HG03469 (cell line): ENCODE data around the gene PSMA3.

Experiments
- ATAC-seq: cut with Tn5 transposase; IDR thresholded peaks from one replicate; pipeline ENCODE4 v1.9.1; 2021; ENCODE audit warnings: mild to moderate bottlenecking, moderate library complexity, moderate number of reproducible peaks; ENCODE audit not compliant: unreplicated experiment

The PSMA3 gene

GRCh38 chr14:58298477-58299400, 54.1 kb downstream of the PSMA3 start, which contains the start of gene ARID4A:
ARID4A (plus strand) TSS chr14:58298555; CDS start chr14:58299855, 1,300 bp downstream.
- ATAC-seq: no peak

GRCh38 chr14:58299401-58300330, 55.0 kb downstream of the PSMA3 start:
- ATAC-seq: no peak

GRCh38 chr14:58301416-58301815, 56.8 kb downstream of the PSMA3 start:
- ATAC-seq: no peak

GRCh38 chr14:58305730-58306129, 61.1 kb downstream of the PSMA3 start:
- ATAC-seq: no peak

- no peak for ATAC-seq
Observed at GRCh38 chr14:58307597-58308316, 63.1 kb downstream of the PSMA3 start.

- no peak for ATAC-seq
Observed at GRCh38 chr14:58309086-58309485, 64.4 kb downstream of the PSMA3 start.

- no peak for ATAC-seq
Observed at GRCh38 chr14:58313699-58314098, 69.1 kb downstream of the PSMA3 start.

- no peak for ATAC-seq
Observed at GRCh38 chr14:58315606-58316005, 71.0 kb downstream of the PSMA3 start.
